Measurements from ENCODE around the gene PLEKHN1.

The PLEKHN1 gene

DNA sequence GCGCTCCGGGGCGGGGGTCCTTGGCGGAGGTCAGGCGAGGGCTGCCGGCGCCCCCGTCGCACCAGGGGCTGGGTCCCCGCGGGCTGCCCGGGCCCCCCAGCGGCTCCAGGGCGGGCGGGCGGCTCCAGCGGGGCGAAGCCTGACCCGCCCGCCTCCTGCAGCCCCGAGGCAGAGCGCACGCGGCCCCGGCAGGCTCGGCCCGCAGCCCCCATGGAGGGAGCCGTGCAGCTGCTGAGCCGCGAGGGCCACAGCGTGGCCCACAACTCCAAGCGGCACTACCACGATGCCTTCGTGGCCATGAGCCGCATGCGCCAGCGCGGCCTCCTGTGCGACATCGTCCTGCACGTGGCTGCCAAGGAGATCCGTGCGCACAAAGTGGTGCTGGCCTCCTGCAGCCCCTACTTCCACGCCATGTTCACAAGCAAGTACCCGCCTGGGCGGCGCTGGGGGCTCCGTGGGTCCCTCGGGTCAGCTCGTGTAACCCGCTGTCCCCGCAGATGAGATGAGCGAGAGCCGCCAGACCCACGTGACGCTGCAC, 5.1 kb upstream of the PLEKHN1 start:
- DNase-seq: no peak

GRCh38 chr1:962381-963300, 3.6 kb upstream of the PLEKHN1 start:
- no peak for DNase-seq

- no peak for DNase-seq
Observed at GRCh38 chr1:963301-963651, 3.0 kb upstream of the PLEKHN1 start.

- no peak for DNase-seq
Observed at GRCh38 chr1:963746-964525, 2.3 kb upstream of the PLEKHN1 start.

- no peak for DNase-seq
Observed at GRCh38 chr1:964691-965525, 1.4 kb upstream of the PLEKHN1 start.

GRCh38 chr1:965526-966134, 652 bp upstream of the PLEKHN1 start:
- DNase-seq: no peak

DNA sequence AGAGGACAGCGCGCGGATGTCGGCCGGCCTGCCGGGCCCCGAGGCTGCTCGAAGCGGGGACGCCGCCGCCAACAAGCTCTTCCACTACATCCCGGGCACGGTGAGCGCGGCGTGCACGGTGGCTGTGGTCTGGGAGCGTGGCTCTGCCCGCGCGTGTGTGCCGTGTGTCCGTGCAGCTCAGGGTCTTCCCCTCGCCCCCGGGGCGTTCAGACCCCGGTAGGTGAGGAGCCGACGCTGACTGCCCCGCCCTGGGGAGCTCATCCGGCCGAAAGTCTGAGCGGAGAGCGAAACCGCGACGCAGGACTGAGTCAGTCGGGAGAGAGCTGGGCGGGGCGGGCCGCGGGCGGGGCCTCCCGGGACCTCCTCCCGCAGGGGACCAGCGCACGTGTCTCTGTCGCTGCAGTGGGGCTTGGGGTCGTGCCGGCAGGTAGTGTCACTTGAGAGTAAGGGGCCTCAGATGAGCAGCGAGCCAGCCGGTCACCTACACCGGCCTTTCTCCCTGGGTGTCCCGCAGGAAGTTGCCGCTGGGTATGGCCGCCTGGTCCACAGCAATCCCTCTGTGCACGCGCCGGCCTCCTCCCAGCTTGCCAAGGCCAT, 520 bp downstream of the PLEKHN1 start:
- peak; percentile 78 for DNase-seq

- no peak for DNase-seq
Observed at GRCh38 chr1:967466-968343, 1.4 kb downstream of the PLEKHN1 start.

DNA sequence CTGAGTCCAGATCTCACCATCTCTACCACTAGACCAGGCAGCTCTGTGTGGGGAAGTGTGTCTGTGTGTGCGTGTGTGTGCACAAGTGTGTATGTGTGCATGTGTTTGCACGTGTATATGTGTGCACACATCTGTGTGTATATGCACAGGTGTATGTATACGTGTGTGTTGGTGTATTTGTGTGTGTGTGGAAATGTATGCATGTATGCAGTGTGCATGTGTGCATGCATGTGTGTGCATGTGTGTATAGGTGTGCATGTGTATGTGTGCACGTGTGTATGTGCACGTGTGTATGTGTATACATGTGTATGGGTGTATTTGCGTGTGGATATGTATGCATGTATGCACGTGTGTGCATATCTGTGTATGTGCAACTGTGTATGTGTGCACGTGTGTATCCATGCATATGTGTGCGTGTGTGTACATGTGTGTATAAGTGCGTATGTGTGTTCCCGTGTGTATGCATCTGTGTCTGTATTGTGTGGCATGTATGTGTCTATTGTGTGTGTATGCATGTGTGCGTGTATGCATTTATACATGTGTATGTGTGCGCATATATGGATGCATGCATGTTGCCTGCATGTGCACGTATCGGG, 3.1 kb downstream of the PLEKHN1 start:
- DNase-seq: no peak

- no peak for DNase-seq
Observed at GRCh38 chr1:970242-970972, 4.1 kb downstream of the PLEKHN1 start.

GRCh38 chr1:970973-971730, 4.9 kb downstream of the PLEKHN1 start:
- no peak for DNase-seq

DNA sequence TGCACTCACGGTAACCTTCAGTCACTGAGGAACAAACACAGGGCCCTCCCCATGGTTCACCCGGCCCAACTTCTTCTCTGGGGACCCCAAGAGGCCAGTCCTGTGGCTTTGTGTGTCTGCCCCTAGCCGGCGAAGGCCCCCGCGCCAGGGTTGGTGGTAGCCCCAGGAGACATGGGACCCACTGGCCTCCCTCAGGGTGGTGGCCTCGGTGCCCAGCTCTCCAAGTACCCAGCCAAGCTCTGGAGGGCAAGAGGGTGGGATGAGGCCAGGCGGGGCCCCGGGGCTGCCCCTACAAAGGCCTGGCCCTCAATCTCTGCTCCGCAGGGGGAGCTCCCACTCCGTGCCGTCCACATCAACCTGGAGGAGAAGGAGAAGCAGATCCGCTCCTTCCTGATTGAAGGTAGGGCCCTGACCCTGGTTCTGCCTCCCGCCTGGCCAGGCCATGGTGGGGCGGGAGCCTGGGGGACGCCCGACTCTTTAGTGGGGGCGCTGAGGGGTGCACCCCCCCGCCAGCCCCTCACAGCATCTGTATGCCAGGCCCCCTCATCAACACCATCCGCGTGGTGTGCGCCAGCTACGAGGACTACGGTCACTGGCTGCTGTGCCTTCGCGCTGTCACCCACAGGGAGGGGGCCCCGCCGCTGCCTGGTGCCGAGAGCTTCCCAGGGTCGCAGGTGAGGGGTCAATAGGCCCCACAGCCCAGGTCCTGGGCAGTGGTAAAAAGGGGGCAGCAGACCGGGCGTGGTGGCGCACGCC, 5.6 kb downstream of the PLEKHN1 start:
- DNase-seq: no peak

DNA sequence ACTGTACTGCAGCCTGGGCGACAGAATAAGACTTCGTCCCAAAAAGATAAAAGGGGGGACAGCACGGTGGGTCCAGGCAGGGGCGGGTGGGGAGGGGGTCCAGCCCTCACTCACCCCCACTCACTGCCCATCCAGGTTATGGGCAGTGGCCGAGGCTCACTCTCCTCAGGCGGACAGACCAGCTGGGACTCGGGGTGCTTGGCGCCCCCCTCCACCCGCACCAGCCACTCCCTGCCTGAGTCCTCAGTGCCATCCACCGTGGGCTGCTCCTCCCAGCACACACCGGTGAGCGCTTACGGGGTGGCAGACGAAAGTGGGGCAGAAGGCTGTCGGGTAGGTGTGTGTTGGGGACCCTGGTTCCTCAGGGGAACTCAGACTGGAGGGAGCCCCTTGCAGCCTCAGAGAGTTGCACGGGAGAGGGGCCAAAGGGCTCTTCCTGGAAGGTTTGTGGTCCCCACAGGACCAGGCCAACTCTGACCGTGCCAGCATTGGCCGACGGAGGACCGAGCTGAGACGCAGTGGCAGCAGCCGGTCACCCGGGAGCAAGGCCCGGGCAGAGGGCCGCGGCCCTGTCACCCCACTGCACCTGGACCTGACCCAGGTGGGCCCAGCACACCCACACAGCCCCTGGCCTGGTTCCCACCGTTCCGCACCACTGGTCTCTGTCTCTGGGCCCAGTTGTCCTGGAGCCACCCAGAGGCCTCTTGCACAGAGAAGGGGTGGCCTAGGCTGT, 6.6 kb downstream of the PLEKHN1 start:
- no peak for DNase-seq

GRCh38 chr1:973459-974292, 7.4 kb downstream of the PLEKHN1 start:
- DNase-seq: no peak

DNA sequence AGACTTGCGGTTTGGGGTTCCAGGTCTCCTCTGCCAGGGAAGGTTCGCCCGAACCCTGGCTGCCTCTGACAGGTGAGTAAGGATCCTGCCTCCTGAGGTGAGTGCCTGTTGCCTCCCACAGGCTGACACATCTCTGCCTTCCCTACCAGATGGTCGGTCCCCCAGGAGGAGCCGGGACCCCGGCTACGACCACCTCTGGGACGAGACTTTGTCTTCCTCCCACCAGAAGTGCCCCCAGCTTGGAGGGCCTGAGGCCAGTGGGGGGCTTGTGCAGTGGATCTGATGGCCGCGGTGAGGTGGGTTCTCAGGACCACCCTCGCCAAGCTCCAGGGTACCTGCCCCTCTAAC, 8.0 kb downstream of the PLEKHN1 start:
- no peak for DNase-seq

DNA sequence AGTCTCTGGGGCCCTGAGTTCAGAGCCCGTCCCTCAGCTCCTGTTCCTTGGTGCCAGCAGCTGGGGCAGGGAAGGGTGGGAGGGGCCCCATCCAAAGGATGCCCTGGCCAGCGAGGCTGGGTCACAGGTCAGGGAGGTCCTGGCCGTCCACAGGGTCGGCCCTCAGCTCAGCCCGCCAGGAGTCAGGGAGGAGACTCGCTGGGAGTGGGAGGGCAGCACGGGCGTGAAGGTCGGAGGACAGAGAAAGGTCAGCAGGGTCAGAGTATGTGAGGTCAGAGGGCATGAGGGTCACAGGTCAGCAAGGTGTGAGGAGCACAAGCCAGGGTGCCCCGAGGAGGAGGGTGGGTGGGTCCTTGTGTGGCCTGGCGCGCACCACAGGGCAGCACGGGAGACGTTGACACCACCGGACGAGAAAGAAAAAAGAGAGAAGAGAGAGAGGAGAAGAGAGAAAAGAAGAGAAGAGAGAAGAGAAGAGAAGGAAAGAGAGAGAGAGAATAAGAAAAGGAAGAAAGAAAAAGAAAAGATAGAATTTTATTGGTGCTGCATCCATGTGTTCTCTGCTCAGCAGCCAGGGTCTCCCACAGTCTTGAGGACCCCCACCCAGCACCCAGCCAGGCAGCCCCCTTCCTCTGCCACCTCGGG, 8.5 kb downstream of the PLEKHN1 start:
- DNase-seq: no peak
